Activated B cell treated with CpG ODN at 0.5 μM for 24 hours (primary cell): ENCODE results near the gene GUCA2B. TPM values are rescaled to one million over a fixed set of nuclear protein-coding genes. Genes with fewer than 3 reads are reported as not detected.

Experiments
- ATAC-seq: fragments of 200-7000 bp; cut with Tn5 transposase; one replicate; pipeline ENCODE4 v1.10.0; 2021; ENCODE audit warnings: low read depth, mild to moderate bottlenecking, moderate library complexity
- CTCF ChIA-PET: fragments of 350-600 bp; sonication (Branson Sonifier 250); formaldehyde crosslinking; loops from one replicate; lab custom pipeline; 2021; ENCODE audit warnings: antibody characterized with exemption; lab: Charles Lee
- POLR2A ChIA-PET: fragments of 350-600 bp; sonication (Branson Sonifier 250); formaldehyde crosslinking; loops from one replicate; lab custom pipeline; 2021; ENCODE audit warnings: antibody characterized with exemption; lab: Charles Lee
- DNase-seq: peaks from one replicate; pipeline ENCODE4 v3.0.0; 2022
- H3K27ac Mint-ChIP-seq: one replicate; pipeline ENCODE4 v1.8.0; 2020; ENCODE audit warnings: mixed read lengths
- H3K27me3 Mint-ChIP-seq: one replicate; pipeline ENCODE4 v1.8.0; 2021; ENCODE audit warnings: mixed read lengths
- H3K36me3 Mint-ChIP-seq: one replicate; pipeline ENCODE4 v1.8.0; 2021; ENCODE audit warnings: low read depth, mixed read lengths
- H3K4me1 Mint-ChIP-seq: one replicate; pipeline ENCODE4 v1.8.0; 2021; ENCODE audit warnings: mixed read lengths
- H3K4me3 Mint-ChIP-seq: one replicate; pipeline ENCODE4 v1.8.0; 2020; ENCODE audit warnings: mild to moderate bottlenecking, mixed read lengths
- H3K9me3 Mint-ChIP-seq: one replicate; pipeline ENCODE4 v1.8.0; 2020; ENCODE audit warnings: mixed read lengths
- CTCF ChIP-seq: fragments of 200-600 bp; IDR thresholded peaks from one replicate; pipeline ENCODE4 v1.8.0; 2022; ENCODE audit warnings: antibody characterized with exemption, mild to moderate bottlenecking
- intact Hi-C: fragments of 100-400 bp; cut with micrococcal nuclease; formaldehyde crosslinking; loops from one replicate; pipeline ENCODE4 v1.15.1; 2024
- total RNA-seq: library from RNA; stranded (reverse); gene quantifications from 2 replicates; pipeline ENCODE4 v1.2.3, GENCODE V29; 2022

The GUCA2B gene
- total RNA-seq, 1 donor from 2014 or later = not detected

- POLR2A ChIA-PET = no interaction called here
- TF ChIP-seq CTCF = no peak
- Mint-ChIP-seq H3K9me3 (no peaks in the 10 kb centered on the region), H3K4me1 (no peaks in the 10 kb centered on the region), H3K27ac (no peak overlapping the region), H3K4me3 (no peak overlapping the region), H3K27me3 (peaks cover 13% of the 10 kb centered on the region), H3K36me3 (no peaks in the 10 kb centered on the region)
- DNase-seq = no peak
- ATAC-seq = no peak
- intact Hi-C loops = no loop called here
- CTCF ChIA-PET = interaction anchor here (1.1 kb wide), 1 partner anchor 27 kb away, joined by 3 read pairs; no protein-coding TSS in a partner anchor
Measured at GRCh38 chr1:42117214-42117613, 36.0 kb upstream of the GUCA2B start.

GRCh38 chr1:42118125-42118524 lies 35.1 kb upstream of the GUCA2B start:
- intact Hi-C loops = no loop called here
- H3K36me3 Mint-ChIP-seq = no peaks in the 10 kb centered on the region
- TF ChIP-seq CTCF = no peak
- ChIA-PET POLR2A (no interaction called here), CTCF (interaction anchor here (1.1 kb wide), 1 partner anchor 26 kb away, joined by 3 read pairs; no protein-coding TSS in a partner anchor)
- H3K4me3 Mint-ChIP-seq = no peak overlapping the region
- H3K27me3 Mint-ChIP-seq = peaks cover 12% of the 10 kb centered on the region
- H3K27ac Mint-ChIP-seq = no peak overlapping the region
- no peaks in the 10 kb centered on the region for H3K9me3 Mint-ChIP-seq
- no peaks in the 10 kb centered on the region for H3K4me1 Mint-ChIP-seq
- DNase-seq (no peak), ATAC-seq (no peak)

GRCh38 chr1:42122408-42122807 lies 30.8 kb upstream of the GUCA2B start:
- no peak for ATAC-seq
- DNase-seq = no peak
- Mint-ChIP-seq H3K4me3 (no peak overlapping the region), H3K9me3 (no peaks in the 10 kb centered on the region), H3K4me1 (no peaks in the 10 kb centered on the region), H3K27ac (no peak overlapping the region), H3K27me3 (peaks cover 6% of the 10 kb centered on the region), H3K36me3 (no peaks in the 10 kb centered on the region)
- intact Hi-C loops = no loop called here
- CTCF ChIA-PET = no interaction called here
- POLR2A ChIA-PET = no interaction called here
- TF ChIP-seq CTCF = no peak

- no peak overlapping the region for H3K4me3 Mint-ChIP-seq
- no peak overlapping the region for H3K27ac Mint-ChIP-seq
- no peaks in the 10 kb centered on the region for H3K4me1 Mint-ChIP-seq
- ChIA-PET CTCF (no interaction called here), POLR2A (no interaction called here)
- intact Hi-C loops = no loop called here
- ATAC-seq = no peak
- no peaks in the 10 kb centered on the region for H3K9me3 Mint-ChIP-seq
- no peak for DNase-seq
- peaks cover 14% of the 10 kb centered on the region for H3K27me3 Mint-ChIP-seq
- TF ChIP-seq CTCF = no peak
- H3K36me3 Mint-ChIP-seq = no peaks in the 10 kb centered on the region
Measured at GRCh38 chr1:42125552-42125951, 27.7 kb upstream of the GUCA2B start.

- TF ChIP-seq CTCF = no peak
- H3K9me3 Mint-ChIP-seq = no peaks in the 10 kb centered on the region
- H3K36me3 Mint-ChIP-seq = no peaks in the 10 kb centered on the region
- H3K4me3 Mint-ChIP-seq = no peak overlapping the region
- no peak overlapping the region for H3K27ac Mint-ChIP-seq
- H3K4me1 Mint-ChIP-seq = no peaks in the 10 kb centered on the region
- CTCF ChIA-PET = no interaction called here
- DNase-seq (no peak), ATAC-seq (no peak)
- peaks cover 8% of the 10 kb centered on the region for H3K27me3 Mint-ChIP-seq
- intact Hi-C loops = no loop called here
- POLR2A ChIA-PET = no interaction called here
Measured at GRCh38 chr1:42127767-42128166, 25.4 kb upstream of the GUCA2B start.
